ENCODE measurements around the gene BLVRA. TPM values are rescaled to one million over a fixed set of nuclear protein-coding genes. Genes with fewer than 3 reads are reported as not detected.

The BLVRA gene
- total and polyA plus RNA-seq, 10 of the 15 experiments (the other 5 are each of a cell fraction or from before 2014, with no cell fraction given): 63.3 to 198 (median 102) TPM

- ChIA-PET RAD21 (ENCODE audit: unreplicated experiment) (interaction anchor here (1.5 kb wide), 1 partner anchor 30 kb away, joined by 3 read pairs; no protein-coding TSS in a partner anchor), CTCF (interaction anchor here (2.2 kb wide), 1 partner anchor 17 kb away, joined by 6 read pairs; no protein-coding TSS in a partner anchor), SMC1A (ENCODE audit: uncharacterized antibody, unreplicated experiment) (interaction anchor here (1.1 kb wide), 1 partner anchor 16 kb away, joined by 3 read pairs; no protein-coding TSS in a partner anchor), POLR2A (interaction anchor here (1.6 kb wide), 1 partner anchor 9 kb away, joined by 6 read pairs; the partner anchor contains the start of gene BLVRA)
- H3K9ac ChIP-seq (ENCODE audit: control insufficient read depth, insufficient read depth, low read length): no peak overlapping the region
- ATAC-seq (no peak), FAIRE-seq (no peak), DNase-seq (ENCODE audit: low read depth, low spot score) (no peak)
- 91% methylated on average over 8 of the region's 8 CpGs for WGBS (ENCODE audit: insufficient coverage, insufficient replicate concordance, low lambda C conversion rate, missing lambda C conversion rate)
- no peak overlapping the region for H3K4me3 ChIP-seq
- H3K4me1 ChIP-seq (ENCODE audit: control insufficient read depth, insufficient read depth, low read length): peaks cover 23% of the 10 kb centered on the region
- intact Hi-C loops (cut with micrococcal nuclease; ENCODE audit: unreplicated experiment) (no loop called here), in situ Hi-C loops (cut with MboI) (no loop called here)
- H3K27ac ChIP-seq (ENCODE audit: control insufficient read depth, insufficient read depth): no peak overlapping the region
- BruUV-seq (replicated peaks): no TSS peak
- TF ChIP-seq, protein P1, sequence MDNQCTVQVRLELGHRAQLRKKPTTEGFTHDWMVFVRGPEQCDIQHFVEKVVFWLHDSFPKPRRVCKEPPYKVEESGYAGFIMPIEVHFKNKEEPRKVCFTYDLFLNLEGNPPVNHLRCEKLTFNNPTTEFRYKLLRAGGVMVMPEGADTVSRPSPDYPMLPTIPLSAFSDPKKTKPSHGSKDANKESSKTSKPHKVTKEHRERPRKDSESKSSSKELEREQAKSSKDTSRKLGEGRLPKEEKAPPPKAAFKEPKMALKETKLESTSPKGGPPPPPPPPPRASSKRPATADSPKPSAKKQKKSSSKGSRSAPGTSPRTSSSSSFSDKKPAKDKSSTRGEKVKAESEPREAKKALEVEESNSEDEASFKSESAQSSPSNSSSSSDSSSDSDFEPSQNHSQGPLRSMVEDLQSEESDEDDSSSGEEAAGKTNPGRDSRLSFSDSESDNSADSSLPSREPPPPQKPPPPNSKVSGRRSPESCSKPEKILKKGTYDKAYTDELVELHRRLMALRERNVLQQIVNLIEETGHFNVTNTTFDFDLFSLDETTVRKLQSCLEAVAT (IDR thresholded peaks at IDR 0.05): no peak
- TF ChIP-seq PML (IDR thresholded peaks at IDR 0.05; ENCODE audit: low read length): no peak
- TF ChIP-seq RFX5 (IDR thresholded peaks at IDR 0.05; ENCODE audit: low read depth, low read length): no peak
- no peak for TF ChIP-seq TCF7 (IDR thresholded peaks at IDR 0.05; ENCODE audit: borderline replicate concordance)
- TF ChIP-seq CHD2 (IDR thresholded peaks at IDR 0.05; ENCODE audit: borderline replicate concordance, low read depth, low read length): no peak
- TF ChIP-seq BCL3 (IDR thresholded peaks at IDR 0.05; ENCODE audit: borderline replicate concordance, insufficient read depth, low read depth, low read length, poor library complexity, severe bottlenecking): no peak
- TF ChIP-seq JUNB (IDR thresholded peaks at IDR 0.05): no peak
- no peak for TF ChIP-seq ATF2 (IDR thresholded peaks at IDR 0.05; ENCODE audit: low read length)
- no peak for TF ChIP-seq CREB1 (IDR thresholded peaks at IDR 0.05; ENCODE audit: low read depth)
- TF ChIP-seq, protein P2, sequence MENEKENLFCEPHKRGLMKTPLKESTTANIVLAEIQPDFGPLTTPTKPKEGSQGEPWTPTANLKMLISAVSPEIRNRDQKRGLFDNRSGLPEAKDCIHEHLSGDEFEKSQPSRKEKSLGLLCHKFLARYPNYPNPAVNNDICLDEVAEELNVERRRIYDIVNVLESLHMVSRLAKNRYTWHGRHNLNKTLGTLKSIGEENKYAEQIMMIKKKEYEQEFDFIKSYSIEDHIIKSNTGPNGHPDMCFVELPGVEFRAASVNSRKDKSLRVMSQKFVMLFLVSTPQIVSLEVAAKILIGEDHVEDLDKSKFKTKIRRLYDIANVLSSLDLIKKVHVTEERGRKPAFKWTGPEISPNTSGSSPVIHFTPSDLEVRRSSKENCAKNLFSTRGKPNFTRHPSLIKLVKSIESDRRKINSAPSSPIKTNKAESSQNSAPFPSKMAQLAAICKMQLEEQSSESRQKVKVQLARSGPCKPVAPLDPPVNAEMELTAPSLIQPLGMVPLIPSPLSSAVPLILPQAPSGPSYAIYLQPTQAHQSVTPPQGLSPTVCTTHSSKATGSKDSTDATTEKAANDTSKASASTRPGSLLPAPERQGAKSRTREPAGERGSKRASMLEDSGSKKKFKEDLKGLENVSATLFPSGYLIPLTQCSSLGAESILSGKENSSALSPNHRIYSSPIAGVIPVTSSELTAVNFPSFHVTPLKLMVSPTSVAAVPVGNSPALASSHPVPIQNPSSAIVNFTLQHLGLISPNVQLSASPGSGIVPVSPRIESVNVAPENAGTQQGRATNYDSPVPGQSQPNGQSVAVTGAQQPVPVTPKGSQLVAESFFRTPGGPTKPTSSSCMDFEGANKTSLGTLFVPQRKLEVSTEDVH (IDR thresholded peaks at IDR 0.05; ENCODE audit: low read depth, partially characterized antibody): no peak
- TF ChIP-seq CBX5 (IDR thresholded peaks at IDR 0.05; ENCODE audit: low read depth): no peak
- TF ChIP-seq ZNF274 (IDR thresholded peaks at IDR 0.05; ENCODE audit: insufficient read depth, insufficient read length): no peak
- TF ChIP-seq BHLHE40 (IDR thresholded peaks at IDR 0.05; ENCODE audit: borderline replicate concordance in 1 of 2, low read depth in 2 of 2, low read length in 1 of 2): no peak
- no peak for TF ChIP-seq NFYB (IDR thresholded peaks at IDR 0.05; ENCODE audit: insufficient read depth, low read depth, low read length)
- H3K9me3 ChIP-seq (replicated peaks; ENCODE audit: control insufficient read depth, insufficient read depth, low read length): no peaks in the 10 kb centered on the region; the same call in 2 of the 3 replicates
- peaks cover 22% of the 10 kb centered on the region for H3K79me2 ChIP-seq (ENCODE audit: control insufficient read depth, insufficient read depth, low read length)
- no peaks in the 10 kb centered on the region for H3K27me3 ChIP-seq (replicated peaks in 1 of 2; ENCODE audit: control insufficient read depth in 2 of 2, insufficient read depth in 2 of 2, low read length in 1 of 2)
- peaks cover 3 to 8% of the 10 kb centered on the region in 2 experiments; a peak in 3 of 4 replicates for H3K36me3 ChIP-seq (ENCODE audit: control insufficient read depth in 2 of 2, insufficient read depth in 2 of 2, low read length in 1 of 2)
- H4K20me1 ChIP-seq (ENCODE audit: control insufficient read depth, insufficient read depth): no peaks in the 10 kb centered on the region
- H2AFZ ChIP-seq (ENCODE audit: control insufficient read depth, low read depth, low read length): no peak overlapping the region
- no peak overlapping the region for H3K4me2 ChIP-seq (ENCODE audit: control insufficient read depth, insufficient read depth)
These were observed 8.8 kb downstream of the BLVRA start for GRCh38 chr7:43767311-43767710.

Data from GM12878 (cell line).